AML-193 (cell line): ENCODE data around the gene PLEKHA8.

Source experiments
- DNase-seq, 2 experiments: peaks; one replicate each; lab custom pipeline; 2025; lab: John Stamatoyannopoulos, UW

PLEKHA8 gene

GRCh38 chr7:30028216-30028748, at the start of gene PLEKHA8:
PLEKHA8 (plus strand) TSS chr7:30028412; CDS start chr7:30028763, 351 bp downstream.
- peak; percentile 60 to 65 for DNase-seq

- no peak for DNase-seq
Observed at GRCh38 chr7:29980151-29980550, 48.1 kb upstream of the PLEKHA8 start.

GRCh38 chr7:29987083-29987482, 41.1 kb upstream of the PLEKHA8 start:
- no peak for DNase-seq

DNA sequence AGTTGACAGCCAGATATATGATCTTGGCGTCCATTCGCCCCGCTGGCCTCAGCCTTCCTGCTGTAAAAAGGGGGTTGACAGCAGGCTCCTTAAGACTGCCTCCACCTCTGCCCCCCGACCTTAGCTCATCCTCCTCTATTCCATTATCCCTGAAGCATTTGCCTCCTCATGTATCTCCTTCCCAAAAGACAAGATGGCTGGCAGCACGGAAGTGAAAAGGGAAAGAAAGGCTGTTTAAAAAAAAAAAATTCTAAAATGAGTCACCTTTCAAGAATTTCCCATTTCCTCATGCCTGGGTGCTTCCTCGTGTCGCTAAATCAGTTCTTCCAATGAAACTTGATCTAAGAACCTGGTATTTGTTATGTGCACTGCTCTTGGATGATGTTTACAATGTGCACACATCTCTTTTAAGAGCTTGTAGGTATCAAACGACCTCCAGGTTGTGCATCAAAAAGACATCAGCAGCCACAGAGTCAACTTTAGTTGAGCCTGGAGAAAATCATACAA, 40.3 kb upstream of the PLEKHA8 start:
- DNase-seq = no peak

GRCh38 chr7:29988424-29989256, 39.6 kb upstream of the PLEKHA8 start:
- peak; percentile 26 to 28 for DNase-seq

DNA sequence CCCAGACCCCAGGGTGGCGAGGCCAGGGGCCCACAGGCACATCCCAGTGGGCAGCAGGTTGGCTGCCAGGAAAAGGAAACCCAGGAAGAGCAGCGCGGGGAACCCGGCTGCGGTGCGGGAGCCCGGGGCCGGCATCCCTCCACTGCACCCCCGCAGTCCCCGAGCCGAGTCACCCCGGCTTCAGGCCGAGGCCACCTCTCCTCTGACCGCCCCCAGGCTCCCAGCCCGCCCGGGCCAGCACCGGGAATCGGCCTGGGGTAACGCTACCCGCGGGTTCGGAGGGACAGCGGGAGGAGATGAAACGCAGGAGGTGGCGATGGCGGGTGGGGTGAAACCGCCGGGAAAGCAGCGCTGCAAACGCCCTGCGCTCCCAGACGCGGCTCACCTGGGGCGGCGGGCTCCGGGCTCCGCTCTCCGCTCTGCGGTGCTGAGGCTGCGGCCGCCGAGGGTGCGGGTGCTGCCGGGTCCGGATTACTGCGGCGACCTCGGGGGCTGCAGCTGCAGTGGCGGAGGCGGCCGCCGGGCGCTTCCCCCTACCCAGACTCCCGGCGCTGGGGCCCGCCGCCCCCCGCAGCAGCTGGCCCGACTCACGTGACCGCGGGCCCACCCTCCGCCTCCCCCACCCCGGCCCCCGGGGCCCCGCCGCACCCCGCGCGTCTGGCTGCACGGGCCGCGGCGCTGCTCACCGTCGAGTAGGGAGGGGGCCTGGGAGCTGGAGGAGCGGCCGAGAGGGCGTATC, 38.8 kb upstream of the PLEKHA8 start, which contains the start of gene SCRN1:
Gene SCRN1 (minus strand): TSS at position 545 of the 739 bp plus-strand sequence. CDS start 20,734 bp downstream, outside the sequence.
- no peak for DNase-seq

DNA sequence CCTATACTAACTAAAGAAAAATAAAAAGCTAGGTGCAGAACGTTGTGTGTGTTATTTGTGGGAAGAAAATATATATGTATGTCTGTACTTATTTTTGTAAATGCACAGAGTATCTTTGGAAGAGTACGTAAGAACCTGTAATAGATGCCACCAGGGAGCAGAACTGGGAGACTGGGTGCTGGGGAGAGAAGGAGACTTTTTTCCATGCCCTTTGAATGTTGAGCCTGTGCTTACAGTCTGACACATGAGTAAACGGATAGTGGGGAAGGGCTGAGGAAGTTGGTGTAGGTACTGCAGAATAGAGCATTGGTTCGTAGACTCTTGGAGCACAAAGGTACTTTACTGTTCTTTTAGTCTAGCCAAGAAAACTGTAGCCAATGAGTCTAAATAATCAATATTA, 37.3 kb upstream of the PLEKHA8 start:
- DNase-seq = no peak

- no peak for DNase-seq
Observed at GRCh38 chr7:29991937-29992336, 36.3 kb upstream of the PLEKHA8 start.

- DNase-seq = no peak
Observed at GRCh38 chr7:29993140-29993539, 35.1 kb upstream of the PLEKHA8 start.

GRCh38 chr7:29995652-29996051, 32.6 kb upstream of the PLEKHA8 start:
- DNase-seq = no peak

DNA sequence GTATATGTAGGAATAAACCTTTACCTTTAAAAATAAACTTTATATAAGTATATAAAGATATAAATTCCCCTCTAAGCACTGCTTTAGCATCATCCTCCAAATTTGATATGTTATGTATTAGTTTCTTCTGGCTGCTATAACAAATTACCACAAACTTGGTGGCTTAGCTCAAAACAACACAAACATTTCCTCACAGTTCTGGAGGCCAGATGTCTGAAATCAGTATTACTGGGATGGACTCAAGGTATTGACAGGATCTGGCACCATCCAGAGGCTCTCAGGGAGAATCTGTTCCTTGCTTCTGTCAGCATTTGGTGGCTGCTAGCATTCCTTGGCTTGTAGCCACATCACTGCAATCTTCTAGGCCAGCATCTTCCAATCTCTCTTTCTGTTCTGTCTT, 31.9 kb upstream of the PLEKHA8 start:
- no peak for DNase-seq

DNA sequence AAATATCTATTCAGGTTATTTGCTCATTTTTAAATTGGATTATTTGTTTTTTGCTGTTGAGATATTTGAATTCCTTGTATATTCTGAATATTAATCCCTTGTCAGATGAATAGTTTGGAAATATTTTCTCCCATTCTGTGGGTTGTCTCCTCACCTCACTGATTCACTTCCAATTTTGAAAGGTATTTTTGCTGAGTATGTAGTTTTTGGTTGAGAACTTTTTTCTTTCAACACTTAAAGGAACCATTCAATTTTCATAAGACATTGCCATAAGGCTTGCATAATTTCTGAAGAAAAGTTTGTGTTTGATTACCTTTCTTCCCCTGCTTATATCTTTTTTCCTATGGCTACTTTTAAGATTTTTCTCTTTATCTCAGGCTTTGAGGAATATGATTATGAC, 29.7 kb upstream of the PLEKHA8 start:
- no peak for DNase-seq

DNA sequence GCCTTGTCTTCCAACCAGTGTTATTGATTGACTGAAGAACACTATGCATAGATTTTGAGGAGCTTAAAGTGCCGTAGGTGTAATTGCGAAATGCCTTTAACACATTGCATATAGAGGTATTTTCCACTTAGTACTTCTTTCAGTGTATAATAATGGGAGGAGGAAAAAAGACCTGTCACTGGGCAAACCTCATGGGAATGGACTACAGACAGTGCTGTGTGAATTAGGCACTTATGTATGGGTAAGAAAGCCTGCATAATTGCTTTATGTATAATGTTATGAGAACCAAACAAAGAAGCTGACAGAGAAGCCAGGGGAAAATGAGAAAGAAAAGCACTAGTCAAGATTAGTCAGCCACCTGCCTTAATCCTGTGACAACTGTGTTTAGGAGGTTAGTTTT, 26.2 kb upstream of the PLEKHA8 start:
- no peak for DNase-seq

- no peak for DNase-seq
Observed at GRCh38 chr7:30003098-30003497, 25.1 kb upstream of the PLEKHA8 start.

DNA sequence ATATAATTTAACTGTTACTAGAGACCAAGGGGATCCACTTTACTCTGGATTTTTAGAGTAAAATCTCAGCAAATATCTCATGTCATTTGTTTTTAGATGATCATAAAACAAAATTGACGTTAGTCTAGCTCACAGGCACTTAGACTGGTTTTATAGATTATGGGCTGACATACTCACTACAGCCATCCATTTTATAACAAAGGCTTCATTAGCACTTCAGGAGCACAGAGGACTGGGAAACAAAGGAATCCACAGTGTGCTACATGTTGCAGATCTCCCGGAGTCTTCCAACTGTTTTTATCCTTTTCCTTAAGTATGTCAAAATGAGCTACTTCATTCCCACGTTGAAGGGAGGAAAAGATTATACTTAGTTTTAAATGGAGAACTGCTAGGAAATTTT, 22.7 kb upstream of the PLEKHA8 start:
- no peak for DNase-seq

- DNase-seq = no peak
Observed at GRCh38 chr7:30010021-30010420, 18.2 kb upstream of the PLEKHA8 start.

GRCh38 chr7:30012757-30013156, 15.5 kb upstream of the PLEKHA8 start:
- no peak for DNase-seq

GRCh38 chr7:30018451-30018850, 9.8 kb upstream of the PLEKHA8 start:
- DNase-seq = no peak

- peak; percentile 8 to 26 for DNase-seq
Observed at GRCh38 chr7:30019387-30019786, 8.8 kb upstream of the PLEKHA8 start.

GRCh38 chr7:30019960-30020359, 8.3 kb upstream of the PLEKHA8 start:
- DNase-seq = no peak

- no peak for DNase-seq
Observed at GRCh38 chr7:30020535-30020934, 7.7 kb upstream of the PLEKHA8 start.

DNA sequence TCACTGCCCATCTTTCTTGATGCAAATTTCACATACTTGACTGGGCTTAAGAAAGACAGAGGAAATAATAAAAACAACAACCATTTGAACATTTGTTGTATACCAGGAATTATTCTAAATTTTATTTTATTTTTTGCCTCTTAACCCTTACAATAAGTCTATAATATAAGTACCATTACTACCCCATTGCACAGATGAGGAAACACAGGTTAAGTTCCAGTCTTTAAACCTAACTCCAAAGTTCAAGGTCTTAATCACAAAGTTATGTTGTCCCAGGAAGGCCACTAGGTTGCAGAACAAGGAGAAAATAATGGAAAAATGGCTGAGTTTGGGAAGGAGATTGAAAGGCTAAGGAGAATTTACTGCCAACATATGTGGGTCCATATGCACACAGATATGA, 5.2 kb upstream of the PLEKHA8 start:
- DNase-seq = no peak

- no peak for DNase-seq
Observed at GRCh38 chr7:30023524-30023923, 4.7 kb upstream of the PLEKHA8 start.
